ENCODE data around the gene HEPHL1.

- TF ChIP-seq CTCF (IDR thresholded peaks at IDR 0.05 in 2 of 3, conservative IDR thresholded peaks at IDR 0.05 in 1 of 3; ENCODE audit: borderline replicate concordance in 1 of 3, insufficient read depth in 1 of 3, low read depth in 2 of 3, low read length in 2 of 3), result no peak
- TF ChIP-seq JUND (IDR thresholded peaks at IDR 0.05), result no peak
- no peak for TF ChIP-seq ATF3 (IDR thresholded peaks at IDR 0.05)
- TF ChIP-seq CEBPB (IDR thresholded peaks at IDR 0.05; ENCODE audit: low read depth), result no peak
- TF ChIP-seq EZH2phosphoT487 (IDR thresholded peaks at IDR 0.05; ENCODE audit: borderline replicate concordance), result no peak
- no peak for TF ChIP-seq ZNF274 (IDR thresholded peaks at IDR 0.05; ENCODE audit: low read depth, low read length)
- TF ChIP-seq ZBTB33 (IDR thresholded peaks at IDR 0.05; ENCODE audit: extremely low read depth, insufficient replicate concordance, low read length), result no peak
- no peak for TF ChIP-seq CBX3 (IDR thresholded peaks at IDR 0.05; ENCODE audit: low read depth)
- TF ChIP-seq EGR1 (IDR thresholded peaks at IDR 0.05; ENCODE audit: low read depth), result no peak
- no peak for TF ChIP-seq MAX (IDR thresholded peaks at IDR 0.05)
These were observed 106.5 kb downstream of the HEPHL1 start for GRCh38 chr11:94127638-94128037.

Measured in HCT116 (cell line).